ENCODE results near the gene TNNI2.

GRCh38 chr11:1814691-1815090 lies 24.1 kb upstream of the TNNI2 start:
- TF ChIP-seq POLR2A (IDR thresholded peaks at IDR 0.05; ENCODE audit: low read depth, low read length) (no peak), SPI1 (IDR thresholded peaks at IDR 0.05; ENCODE audit: low read depth, low read length) (no peak), PAX5 (IDR thresholded peaks at IDR 0.05; ENCODE audit: insufficient read depth, low read length, severe bottlenecking) (no peak), TAF1 (IDR thresholded peaks at IDR 0.05; ENCODE audit: low read depth, low read length) (no peak), POLR2AphosphoS5 (IDR thresholded peaks at IDR 0.05; ENCODE audit: low read depth, low read length) (no peak), POU2F2 (IDR thresholded peaks at IDR 0.05; ENCODE audit: low read depth, low read length) (no peak)

Measured in GM12891 (cell line).